SK-N-MC (cell line): ENCODE data around the gene TBCEL.

ENCODE experiments used
- EZH2 ChIP-seq: fragments of 200-600 bp; sonication (generic); IDR thresholded peaks from one replicate; pipeline ENCODE4 v1.6.1; 2017; ENCODE audit warnings: antibody characterized with exemption
- POLR2AphosphoS5 ChIP-seq: IDR thresholded peaks from 2 replicates; pipeline ENCODE4 v1.6.1; 2012; ENCODE audit warnings: mild to moderate bottlenecking, low read depth, low read length, borderline replicate concordance

GRCh38 chr11:121070951-121071845 lies 47.3 kb downstream of the TBCEL start:
- TF ChIP-seq POLR2AphosphoS5 (no peak), EZH2 (no peak)
